ENCODE data around the gene SMIM5.

- TF ChIP-seq, protein P1, sequence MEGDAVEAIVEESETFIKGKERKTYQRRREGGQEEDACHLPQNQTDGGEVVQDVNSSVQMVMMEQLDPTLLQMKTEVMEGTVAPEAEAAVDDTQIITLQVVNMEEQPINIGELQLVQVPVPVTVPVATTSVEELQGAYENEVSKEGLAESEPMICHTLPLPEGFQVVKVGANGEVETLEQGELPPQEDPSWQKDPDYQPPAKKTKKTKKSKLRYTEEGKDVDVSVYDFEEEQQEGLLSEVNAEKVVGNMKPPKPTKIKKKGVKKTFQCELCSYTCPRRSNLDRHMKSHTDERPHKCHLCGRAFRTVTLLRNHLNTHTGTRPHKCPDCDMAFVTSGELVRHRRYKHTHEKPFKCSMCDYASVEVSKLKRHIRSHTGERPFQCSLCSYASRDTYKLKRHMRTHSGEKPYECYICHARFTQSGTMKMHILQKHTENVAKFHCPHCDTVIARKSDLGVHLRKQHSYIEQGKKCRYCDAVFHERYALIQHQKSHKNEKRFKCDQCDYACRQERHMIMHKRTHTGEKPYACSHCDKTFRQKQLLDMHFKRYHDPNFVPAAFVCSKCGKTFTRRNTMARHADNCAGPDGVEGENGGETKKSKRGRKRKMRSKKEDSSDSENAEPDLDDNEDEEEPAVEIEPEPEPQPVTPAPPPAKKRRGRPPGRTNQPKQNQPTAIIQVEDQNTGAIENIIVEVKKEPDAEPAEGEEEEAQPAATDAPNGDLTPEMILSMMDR (conservative IDR thresholded peaks at IDR 0.05; ENCODE audit: low read length): no peak
- no peak for TF ChIP-seq EZH2phosphoT487 (IDR thresholded peaks at IDR 0.05; ENCODE audit: borderline replicate concordance, low read depth, low read length)
Measured at GRCh38 chr17:75623386-75623785, 9.8 kb upstream of the SMIM5 start.

All from OCI-LY7 (cell line).